GM11168 (cell line): ENCODE results near the gene ARHGAP31.

Source experiments
- in situ Hi-C: fragments of 300-500 bp; cut with MboI; formaldehyde crosslinking; loops from one replicate; pipeline ENCODE4 v1.12.0; 2022; ENCODE audit warnings: low sequenced_read_pairs; ENCODE audit not compliant: unreplicated experiment

ARHGAP31 gene

GRCh38 chr3:119418641-119419040 is 124.5 kb downstream of the ARHGAP31 start:
- in situ Hi-C loops = no loop called here

- in situ Hi-C loops = no loop called here
Observed at GRCh38 chr3:119420196-119420595, 126.0 kb downstream of the ARHGAP31 start.

- in situ Hi-C loops = no loop called here
Observed at GRCh38 chr3:119427669-119428068, 133.5 kb downstream of the ARHGAP31 start.

GRCh38 chr3:119428538-119428937 is 134.4 kb downstream of the ARHGAP31 start:
- in situ Hi-C loops = no loop called here

GRCh38 chr3:119433613-119434325 is 139.6 kb downstream of the ARHGAP31 start:
- in situ Hi-C loops = no loop called here

GRCh38 chr3:119434703-119435102 is 140.5 kb downstream of the ARHGAP31 start:
- in situ Hi-C loops = no loop called here

- in situ Hi-C loops = no loop called here
Observed at GRCh38 chr3:119436977-119437376, 142.8 kb downstream of the ARHGAP31 start.

GRCh38 chr3:119437691-119438258 is 143.6 kb downstream of the ARHGAP31 start:
- in situ Hi-C loops = no loop called here

GRCh38 chr3:119443179-119443578 is 149.0 kb downstream of the ARHGAP31 start:
- in situ Hi-C loops = no loop called here

GRCh38 chr3:119444590-119444989 is 150.4 kb downstream of the ARHGAP31 start:
- in situ Hi-C loops = no loop called here

GRCh38 chr3:119453822-119454221 is 159.6 kb downstream of the ARHGAP31 start:
- in situ Hi-C loops = no loop called here

GRCh38 chr3:119456469-119456868 is 162.3 kb downstream of the ARHGAP31 start:
- in situ Hi-C loops = no loop called here

- in situ Hi-C loops = no loop called here
Observed at GRCh38 chr3:119457246-119457645, 163.1 kb downstream of the ARHGAP31 start.

GRCh38 chr3:119463171-119464169 is 169.3 kb downstream of the ARHGAP31 start, which contains the start of gene TMEM39A:
Gene TMEM39A (minus strand): TSS chr3:119463615. CDS start chr3:119462074, 1,541 bp downstream.
- in situ Hi-C loops = no loop called here

GRCh38 chr3:119468041-119468440 is 173.9 kb downstream of the ARHGAP31 start:
- in situ Hi-C loops = no loop called here

GRCh38 chr3:119469418-119470189 is 175.4 kb downstream of the ARHGAP31 start:
- in situ Hi-C loops = no loop called here
